ENCODE results near the gene CTCFL.
"Not testable (repeated sequence)": the region's sequence is repeated elsewhere in the genome, so short reads cannot be mapped to it uniquely, and the experiment has no call there.

Gene CTCFL

DNA sequence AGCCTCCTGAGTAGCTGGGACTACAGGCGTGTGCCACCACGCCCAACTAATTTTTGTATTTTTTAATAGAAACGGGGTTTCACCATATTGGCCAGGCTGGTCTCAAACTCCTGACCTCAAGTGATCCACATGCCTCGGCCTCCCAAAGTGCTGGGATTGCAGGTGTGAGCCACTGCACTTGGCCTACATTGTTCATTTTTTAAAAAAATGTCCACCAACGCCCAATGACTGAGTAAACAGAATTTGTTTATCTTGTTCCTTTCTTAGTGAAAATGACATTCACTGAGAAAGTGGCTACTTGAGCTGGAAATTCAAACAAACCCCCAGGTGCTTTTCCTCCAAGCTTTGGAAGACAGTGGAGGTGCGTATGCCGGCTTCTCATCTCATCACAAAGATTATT is 13.2 kb downstream of the CTCFL start:
- H3K4me1 ChIP-seq (ENCODE audit: control insufficient read depth in 2 of 2, insufficient read depth in 2 of 2, low read length in 2 of 2); H3K9ac ChIP-seq (ENCODE audit: low read depth in 1 of 2, low read length in 2 of 2); H3K27ac ChIP-seq (ENCODE audit: low read depth in 2 of 2, low read length in 2 of 2); H3K27me3 ChIP-seq (ENCODE audit: control insufficient read depth in 2 of 2, insufficient read depth in 2 of 2, low read length in 2 of 2); H3K9me3 ChIP-seq (ENCODE audit: control insufficient read depth in 2 of 2, low read length in 2 of 2); H3K4me3 ChIP-seq (ENCODE audit: low read length in 2 of 2); H3K36me3 ChIP-seq (ENCODE audit: control insufficient read depth in 2 of 2, insufficient read depth in 2 of 2, low read length in 2 of 2): not testable (repeated sequence)

DNA sequence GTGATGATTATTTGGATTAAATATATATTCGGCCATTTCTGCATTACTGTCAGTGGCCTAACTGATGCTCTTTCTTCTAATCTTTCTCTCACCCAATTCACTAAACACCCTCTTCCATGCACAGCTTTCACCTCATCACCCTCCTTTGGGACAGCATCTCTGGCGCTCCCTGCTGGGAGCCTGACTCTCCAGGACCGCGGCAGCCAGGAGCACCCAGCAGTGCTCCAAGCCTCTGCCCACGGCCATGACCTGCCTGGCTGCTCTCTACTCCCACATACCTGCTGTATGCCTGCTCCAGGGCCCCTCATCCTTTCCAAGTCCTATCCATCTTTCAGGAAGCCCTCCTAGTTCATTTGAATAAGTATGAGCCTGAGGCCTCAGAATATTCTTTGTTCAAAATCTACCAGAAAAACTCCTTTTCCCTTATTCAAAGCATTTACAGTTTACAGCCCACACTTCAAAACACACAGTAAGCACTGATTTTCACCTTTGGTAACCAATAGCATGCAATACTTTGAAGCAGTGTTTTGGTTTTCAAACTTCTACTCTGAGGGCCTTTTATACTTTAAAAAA is 15.2 kb downstream of the CTCFL start:
- H3K9me3 ChIP-seq (ENCODE audit: control insufficient read depth in 2 of 2, low read length in 2 of 2): no peaks in the 10 kb centered on the region
- no peaks in the 10 kb centered on the region for H3K36me3 ChIP-seq (ENCODE audit: control insufficient read depth in 2 of 2, insufficient read depth in 2 of 2, low read length in 2 of 2)
- no peak overlapping the region for H3K27ac ChIP-seq (ENCODE audit: low read depth in 2 of 2, low read length in 2 of 2)
- no peak overlapping the region for H3K9ac ChIP-seq (ENCODE audit: low read depth in 1 of 2, low read length in 2 of 2)
- H3K27me3 ChIP-seq (ENCODE audit: control insufficient read depth in 2 of 2, insufficient read depth in 2 of 2, low read length in 2 of 2): no peaks in the 10 kb centered on the region
- no peak overlapping the region for H3K4me3 ChIP-seq (ENCODE audit: low read length in 2 of 2)
- peaks cover 0 to 3% of the 10 kb centered on the region in 2 donors for H3K4me1 ChIP-seq (ENCODE audit: control insufficient read depth in 2 of 2, insufficient read depth in 2 of 2, low read length in 2 of 2)

DNA sequence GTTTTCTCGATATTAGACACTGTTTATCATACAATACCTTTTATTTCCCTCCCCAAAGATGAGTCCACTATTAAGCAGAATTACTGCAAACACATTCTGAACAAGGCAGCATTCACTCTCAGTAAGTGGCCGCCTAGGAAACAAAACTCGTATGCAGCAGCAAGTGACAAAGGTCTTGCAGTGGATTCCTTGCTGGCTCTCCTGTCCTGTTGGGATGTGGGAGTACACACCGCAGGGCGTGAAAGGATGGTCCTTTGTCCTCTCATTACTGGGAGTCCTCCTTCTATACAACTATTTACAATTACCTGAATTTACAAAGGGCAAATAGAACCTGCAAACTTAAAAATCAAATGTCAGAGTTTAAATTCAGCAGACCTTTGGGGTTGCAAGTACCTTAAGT is 16.1 kb downstream of the CTCFL start:
- Histone ChIP-seq H3K9me3 (ENCODE audit: control insufficient read depth in 2 of 2, low read length in 2 of 2) (no peaks in the 10 kb centered on the region), H3K4me3 (ENCODE audit: low read length in 2 of 2) (no peak overlapping the region), H3K4me1 (ENCODE audit: control insufficient read depth in 2 of 2, insufficient read depth in 2 of 2, low read length in 2 of 2) (no peaks in the 10 kb centered on the region), H3K27me3 (ENCODE audit: control insufficient read depth in 2 of 2, insufficient read depth in 2 of 2, low read length in 2 of 2) (no peaks in the 10 kb centered on the region), H3K27ac (ENCODE audit: low read depth in 2 of 2, low read length in 2 of 2) (no peak overlapping the region), H3K9ac (ENCODE audit: low read depth in 1 of 2, low read length in 2 of 2) (no peak overlapping the region), H3K36me3 (ENCODE audit: control insufficient read depth in 2 of 2, insufficient read depth in 2 of 2, low read length in 2 of 2) (no peaks in the 10 kb centered on the region)

DNA sequence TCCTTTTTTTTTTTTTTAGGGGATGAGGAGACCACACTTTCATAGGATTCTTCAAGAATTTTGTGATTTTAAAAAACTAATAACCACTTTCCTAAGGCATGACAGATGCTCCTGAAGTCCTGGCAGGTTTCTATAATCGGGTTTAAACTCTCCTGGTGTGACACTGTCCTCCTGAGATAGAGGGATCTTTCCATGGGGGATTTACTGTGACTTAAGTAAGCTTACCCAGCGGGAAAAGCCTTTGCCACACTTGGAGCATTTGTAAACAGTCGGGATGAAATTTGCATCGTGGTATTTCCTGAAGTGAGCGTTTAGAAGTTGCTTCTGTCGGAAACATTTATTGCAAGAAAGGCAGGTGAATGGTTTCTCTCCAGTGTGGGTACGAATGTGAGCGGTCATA is 16.6 kb downstream of the CTCFL start:
- H3K9me3 ChIP-seq (ENCODE audit: control insufficient read depth in 2 of 2, low read length in 2 of 2): no peaks in the 10 kb centered on the region
- no peak overlapping the region for H3K9ac ChIP-seq (ENCODE audit: low read depth in 1 of 2, low read length in 2 of 2)
- H3K27ac ChIP-seq (ENCODE audit: low read depth in 2 of 2, low read length in 2 of 2): no peak overlapping the region
- H3K4me1 ChIP-seq (ENCODE audit: control insufficient read depth in 2 of 2, insufficient read depth in 2 of 2, low read length in 2 of 2): no peaks in the 10 kb centered on the region
- no peaks in the 10 kb centered on the region for H3K27me3 ChIP-seq (ENCODE audit: control insufficient read depth in 2 of 2, insufficient read depth in 2 of 2, low read length in 2 of 2)
- H3K4me3 ChIP-seq (ENCODE audit: low read length in 2 of 2): no peak overlapping the region
- no peaks in the 10 kb centered on the region for H3K36me3 ChIP-seq (ENCODE audit: control insufficient read depth in 2 of 2, insufficient read depth in 2 of 2, low read length in 2 of 2)

DNA sequence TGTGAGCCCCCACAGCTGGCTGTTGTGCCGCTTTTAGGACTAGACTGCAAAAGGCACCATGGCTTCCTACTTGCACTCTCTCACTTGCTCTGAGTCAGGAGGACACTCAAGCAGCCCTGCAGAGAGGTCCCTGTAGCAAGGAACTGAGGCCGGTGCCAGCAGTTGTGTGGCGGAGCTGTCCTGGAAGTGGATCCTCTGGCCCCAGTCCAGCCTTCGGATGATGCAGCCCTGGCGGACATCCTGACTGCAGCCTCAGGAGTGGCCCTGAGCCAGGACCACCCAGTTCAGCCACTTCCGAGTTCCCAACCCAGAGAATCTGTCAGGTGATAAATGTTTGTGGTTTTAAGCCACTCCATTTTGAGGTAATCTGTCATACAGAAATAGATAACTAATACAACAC is 17.5 kb downstream of the CTCFL start:
- Histone ChIP-seq H3K27me3 (ENCODE audit: control insufficient read depth in 2 of 2, insufficient read depth in 2 of 2, low read length in 2 of 2) (no peaks in the 10 kb centered on the region), H3K4me1 (ENCODE audit: control insufficient read depth in 2 of 2, insufficient read depth in 2 of 2, low read length in 2 of 2) (peaks cover 0 to 5% of the 10 kb centered on the region in 2 donors), H3K36me3 (ENCODE audit: control insufficient read depth in 2 of 2, insufficient read depth in 2 of 2, low read length in 2 of 2) (no peaks in the 10 kb centered on the region), H3K9ac (ENCODE audit: low read depth in 1 of 2, low read length in 2 of 2) (no peak overlapping the region), H3K9me3 (ENCODE audit: control insufficient read depth in 2 of 2, low read length in 2 of 2) (no peaks in the 10 kb centered on the region), H3K27ac (ENCODE audit: low read depth in 2 of 2, low read length in 2 of 2) (no peak overlapping the region), H3K4me3 (ENCODE audit: low read length in 2 of 2) (no peak overlapping the region)

DNA sequence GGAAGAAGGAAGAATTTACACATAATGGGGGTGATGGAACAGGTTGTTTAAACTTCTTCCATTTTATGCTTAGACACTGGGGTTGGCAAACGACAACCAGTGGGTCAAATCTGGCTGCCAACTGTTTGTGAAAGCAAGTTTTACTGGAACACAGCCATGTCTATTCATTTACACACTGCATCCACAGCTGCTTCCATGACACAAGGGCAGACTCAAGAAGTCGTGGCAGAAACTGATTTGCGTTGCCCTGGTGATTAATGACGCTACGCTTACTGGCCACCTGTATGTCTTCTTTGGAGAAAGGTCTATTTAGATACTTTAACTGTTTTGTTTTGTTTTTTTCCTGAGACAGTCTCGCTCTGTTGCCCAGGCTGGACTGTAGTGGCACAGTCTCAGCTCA is 19.0 kb downstream of the CTCFL start:
- H3K9me3 ChIP-seq (ENCODE audit: control insufficient read depth in 2 of 2, low read length in 2 of 2): no peaks in the 10 kb centered on the region
- H3K27ac ChIP-seq (ENCODE audit: low read depth in 2 of 2, low read length in 2 of 2): no peak overlapping the region
- no peak overlapping the region for H3K4me3 ChIP-seq (ENCODE audit: low read length in 2 of 2)
- no peaks in the 10 kb centered on the region for H3K36me3 ChIP-seq (ENCODE audit: control insufficient read depth in 2 of 2, insufficient read depth in 2 of 2, low read length in 2 of 2)
- no peak overlapping the region for H3K9ac ChIP-seq (ENCODE audit: low read depth in 1 of 2, low read length in 2 of 2)
- H3K27me3 ChIP-seq (ENCODE audit: control insufficient read depth in 2 of 2, insufficient read depth in 2 of 2, low read length in 2 of 2): no peaks in the 10 kb centered on the region
- peaks cover 0 to 5% of the 10 kb centered on the region in 2 donors for H3K4me1 ChIP-seq (ENCODE audit: control insufficient read depth in 2 of 2, insufficient read depth in 2 of 2, low read length in 2 of 2)

DNA sequence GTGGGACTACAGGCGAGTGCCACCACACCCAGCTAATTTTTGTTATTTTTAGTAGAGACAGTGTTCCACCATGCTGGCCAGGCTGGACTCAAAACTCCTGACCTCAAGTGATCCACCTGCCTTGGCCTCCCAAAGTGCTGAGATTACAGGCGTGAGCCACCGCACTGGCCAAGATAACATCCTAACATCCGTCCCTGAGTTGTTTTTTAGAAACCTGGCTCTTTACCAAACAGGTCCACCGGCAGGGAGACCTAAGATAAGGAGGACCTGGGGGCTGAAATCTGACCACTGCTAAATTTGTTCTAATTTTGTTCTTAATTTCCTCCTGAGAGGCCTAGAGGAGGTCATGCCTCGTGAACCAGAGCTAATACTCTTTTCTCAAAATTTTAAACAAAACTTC is 20.5 kb downstream of the CTCFL start:
- no peaks in the 10 kb centered on the region for H3K36me3 ChIP-seq (ENCODE audit: control insufficient read depth in 2 of 2, insufficient read depth in 2 of 2, low read length in 2 of 2)
- H3K9me3 ChIP-seq (ENCODE audit: control insufficient read depth in 2 of 2, low read length in 2 of 2): no peaks in the 10 kb centered on the region
- H3K4me1 ChIP-seq (ENCODE audit: control insufficient read depth in 2 of 2, insufficient read depth in 2 of 2, low read length in 2 of 2): peaks cover 0 to 5% of the 10 kb centered on the region in 2 donors
- H3K9ac ChIP-seq (ENCODE audit: low read depth in 1 of 2, low read length in 2 of 2): no peak overlapping the region
- H3K4me3 ChIP-seq (ENCODE audit: low read length in 2 of 2): no peak overlapping the region
- H3K27me3 ChIP-seq (ENCODE audit: control insufficient read depth in 2 of 2, insufficient read depth in 2 of 2, low read length in 2 of 2): no peaks in the 10 kb centered on the region
- no peak overlapping the region for H3K27ac ChIP-seq (ENCODE audit: low read depth in 2 of 2, low read length in 2 of 2)

DNA sequence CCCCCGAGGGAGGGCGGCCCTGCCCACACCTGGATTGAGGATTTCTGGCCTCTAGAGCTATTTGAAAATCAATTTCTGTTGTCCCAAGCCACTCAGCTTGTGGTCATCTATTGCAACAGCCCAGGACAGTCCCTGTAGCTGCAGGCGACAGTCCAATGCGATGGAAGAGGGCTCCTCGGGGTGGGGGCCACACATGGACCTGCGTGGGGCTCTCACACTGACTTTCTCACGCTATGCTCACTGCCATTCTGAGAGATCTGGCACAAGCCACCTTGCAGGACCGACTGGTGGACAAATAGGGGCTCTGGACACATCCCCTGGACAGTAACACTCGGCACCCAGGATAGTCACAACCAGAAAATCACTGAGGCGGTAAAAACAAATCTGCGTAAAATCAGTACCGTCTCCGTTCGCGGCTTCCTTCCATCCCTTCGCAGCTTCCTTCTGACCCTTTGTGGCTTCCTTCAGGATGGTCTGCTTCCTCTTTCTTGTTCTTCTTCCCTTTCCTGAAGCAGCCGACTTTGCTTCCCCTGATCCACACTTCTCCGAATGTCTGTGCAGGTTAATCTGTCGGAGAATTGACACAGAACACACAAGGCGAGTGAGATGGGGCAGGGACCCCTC is 21.8 kb downstream of the CTCFL start:
- H3K4me1 ChIP-seq (ENCODE audit: control insufficient read depth in 2 of 2, insufficient read depth in 2 of 2, low read length in 2 of 2): peaks cover 0 to 8% of the 10 kb centered on the region in 2 donors
- H3K27ac ChIP-seq (ENCODE audit: low read depth in 2 of 2, low read length in 2 of 2): no peak overlapping the region
- no peaks in the 10 kb centered on the region for H3K27me3 ChIP-seq (ENCODE audit: control insufficient read depth in 2 of 2, insufficient read depth in 2 of 2, low read length in 2 of 2)

DNA sequence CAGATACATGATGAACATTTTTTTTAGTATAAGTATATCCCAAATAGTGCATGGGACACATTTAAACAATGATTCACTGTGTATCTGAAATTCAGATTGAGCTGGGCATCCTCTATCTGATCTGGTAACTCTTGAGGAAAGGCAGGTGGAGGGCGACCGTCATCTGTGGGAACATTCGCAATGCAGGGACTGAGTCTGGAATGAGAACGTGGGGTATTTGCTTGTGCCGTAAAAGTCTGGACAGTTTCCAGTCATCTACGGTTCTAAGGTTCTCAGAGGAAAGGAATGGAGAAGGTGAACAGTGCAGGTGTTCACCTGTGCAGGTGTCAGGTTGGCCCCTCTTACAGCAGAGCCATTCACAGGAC is 22.6 kb downstream of the CTCFL start:
- H3K27me3 ChIP-seq (ENCODE audit: control insufficient read depth in 2 of 2, insufficient read depth in 2 of 2, low read length in 2 of 2): no peaks in the 10 kb centered on the region
- H3K4me1 ChIP-seq (ENCODE audit: control insufficient read depth in 2 of 2, insufficient read depth in 2 of 2, low read length in 2 of 2): peaks cover 0 to 8% of the 10 kb centered on the region in 2 donors
- H3K27ac ChIP-seq (ENCODE audit: low read depth in 2 of 2, low read length in 2 of 2): no peak overlapping the region
- H3K9me3 ChIP-seq (ENCODE audit: control insufficient read depth in 2 of 2, low read length in 2 of 2): no peaks in the 10 kb centered on the region
- no peak overlapping the region for H3K4me3 ChIP-seq (ENCODE audit: low read length in 2 of 2)
- H3K36me3 ChIP-seq (ENCODE audit: control insufficient read depth in 2 of 2, insufficient read depth in 2 of 2, low read length in 2 of 2): no peaks in the 10 kb centered on the region
- no peak overlapping the region for H3K9ac ChIP-seq (ENCODE audit: low read depth in 1 of 2, low read length in 2 of 2)

More for the DNA sequence above, 21.8 kb downstream of the CTCFL start:
- Histone ChIP-seq H3K36me3 (ENCODE audit: control insufficient read depth in 2 of 2, insufficient read depth in 2 of 2, low read length in 2 of 2) (no peaks in the 10 kb centered on the region), H3K9ac (ENCODE audit: low read depth in 1 of 2, low read length in 2 of 2) (no peak overlapping the region), H3K4me3 (ENCODE audit: low read length in 2 of 2) (no peak overlapping the region), H3K9me3 (ENCODE audit: control insufficient read depth in 2 of 2, low read length in 2 of 2) (no peaks in the 10 kb centered on the region)

DNA sequence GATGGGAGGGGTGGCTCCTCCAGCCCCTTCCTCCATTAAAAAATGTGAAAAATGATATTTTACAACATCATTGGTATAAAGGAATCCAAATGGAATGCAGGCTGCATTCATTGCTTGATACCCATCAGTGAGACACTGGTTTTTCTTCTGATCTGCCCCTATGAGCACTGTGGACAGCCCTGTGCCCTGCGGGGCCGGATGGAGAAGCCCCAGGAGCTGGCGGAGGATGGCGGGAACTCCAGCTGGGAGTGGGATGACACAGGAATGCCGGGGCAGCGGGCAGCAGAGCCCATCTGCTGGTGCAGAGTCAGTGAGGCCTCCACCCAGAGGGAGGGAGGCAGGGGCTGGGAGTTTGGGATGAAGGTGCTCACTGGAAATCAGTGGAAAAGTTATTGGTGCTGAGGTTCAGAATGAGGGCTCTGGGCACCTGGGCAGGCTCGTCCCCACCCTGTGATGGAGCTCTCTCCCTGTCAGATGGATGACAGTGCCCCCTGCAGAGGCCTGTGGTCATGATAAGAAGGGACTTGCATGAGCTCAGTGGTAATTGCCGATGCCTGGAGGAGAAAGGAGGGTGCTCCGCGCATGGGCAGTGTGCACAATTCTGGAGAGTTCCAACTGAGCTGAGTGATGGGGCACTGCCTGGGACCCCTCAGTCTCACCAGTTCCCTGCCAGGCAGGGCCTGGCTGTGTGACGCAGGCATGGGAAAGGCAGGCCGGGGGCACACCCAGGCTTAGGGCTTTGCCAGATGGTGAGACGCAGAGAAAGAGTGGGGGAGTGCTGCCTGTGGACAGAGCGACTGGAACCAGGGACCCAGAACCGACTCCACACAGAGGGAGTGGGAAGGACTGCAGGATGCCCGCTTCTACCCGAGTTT is 23.2 kb downstream of the CTCFL start:
- Histone ChIP-seq H3K4me3 (ENCODE audit: low read length in 2 of 2) (no peak overlapping the region), H3K9me3 (ENCODE audit: control insufficient read depth in 2 of 2, low read length in 2 of 2) (no peaks in the 10 kb centered on the region), H3K36me3 (ENCODE audit: control insufficient read depth in 2 of 2, insufficient read depth in 2 of 2, low read length in 2 of 2) (no peaks in the 10 kb centered on the region), H3K27ac (ENCODE audit: low read depth in 2 of 2, low read length in 2 of 2) (no peak overlapping the region), H3K27me3 (ENCODE audit: control insufficient read depth in 2 of 2, insufficient read depth in 2 of 2, low read length in 2 of 2) (no peaks in the 10 kb centered on the region), H3K9ac (ENCODE audit: low read depth in 1 of 2, low read length in 2 of 2) (no peak overlapping the region), H3K4me1 (ENCODE audit: control insufficient read depth in 2 of 2, insufficient read depth in 2 of 2, low read length in 2 of 2) (peaks cover 0 to 8% of the 10 kb centered on the region in 2 donors)
